MM.1S (cell line): ENCODE results near the gene FAN1.

Experiments
- DNase-seq: peaks from one replicate; pipeline ENCODE4 v3.0.0-alpha.2; 2015
- H2AFZ ChIP-seq: fragments of 300-600 bp; sonication (generic); 2 replicates; pipeline ENCODE4 v1.6.0; 2016; ENCODE audit warnings: antibody characterized with exemption, low read length
- H3F3A ChIP-seq: fragments of 300-600 bp; sonication (generic); 2 replicates; pipeline ENCODE4 v1.6.1; 2016; ENCODE audit warnings: mild to moderate bottlenecking, antibody characterized with exemption, low read length, moderate library complexity, mixed read lengths; ENCODE audit not compliant: insufficient read depth
- H3K27ac ChIP-seq: fragments of 300-600 bp; sonication (generic); 2 replicates; pipeline ENCODE4 v1.5.1; 2016; ENCODE audit warnings: mild to moderate bottlenecking, low read length
- H3K27me3 ChIP-seq: fragments of 300-600 bp; sonication (generic); replicated peaks from 2 replicates; pipeline ENCODE4 v1.6.0; 2016; ENCODE audit warnings: low read length; ENCODE audit not compliant: insufficient read depth
- H3K36me3 ChIP-seq: fragments of 300-600 bp; sonication (generic); replicated peaks from 2 replicates; pipeline ENCODE4 v1.6.1; 2016; ENCODE audit warnings: mild to moderate bottlenecking, low read length, mixed read lengths; ENCODE audit not compliant: insufficient read depth
- H3K4me1 ChIP-seq: fragments of 300-600 bp; sonication (generic); 2 replicates; pipeline ENCODE4 v1.6.1; 2016; ENCODE audit warnings: low read length, mixed read lengths
- H3K4me2 ChIP-seq: fragments of 300-600 bp; sonication (generic); 2 replicates; pipeline ENCODE4 v1.6.0; 2016; ENCODE audit warnings: low read depth, low read length
- H3K4me3 ChIP-seq: fragments of 300-600 bp; sonication (generic); 2 replicates; pipeline ENCODE4 v1.5.1; 2016; ENCODE audit warnings: low read length, mixed read lengths
- H3K79me2 ChIP-seq: fragments of 300-600 bp; sonication (generic); 2 replicates; pipeline ENCODE4 v1.6.1; 2016; ENCODE audit warnings: mixed run types, low read length, mixed read lengths
- H3K9ac ChIP-seq: fragments of 300-600 bp; sonication (generic); 2 replicates; pipeline ENCODE4 v1.6.1; 2016; ENCODE audit warnings: low read length, mixed read lengths
- H3K9me2 ChIP-seq: fragments of 300-600 bp; sonication (generic); replicated peaks from 2 replicates; pipeline ENCODE4 v1.6.1; 2016; ENCODE audit warnings: mild to moderate bottlenecking, low read length, mixed read lengths; ENCODE audit not compliant: insufficient read depth
- H3K9me3 ChIP-seq: fragments of 300-600 bp; sonication (generic); replicated peaks from 2 replicates; pipeline ENCODE4 v1.6.1; 2016; ENCODE audit warnings: mild to moderate bottlenecking, low read length, mixed read lengths; ENCODE audit not compliant: insufficient read depth
- H4K20me1 ChIP-seq: fragments of 300-600 bp; sonication (generic); 2 replicates; pipeline ENCODE4 v1.6.1; 2016; ENCODE audit warnings: mild to moderate bottlenecking, low read length, moderate library complexity, mixed read lengths; ENCODE audit not compliant: insufficient read depth
- EZH2 ChIP-seq: fragments of 300-600 bp; sonication (generic); optimal IDR thresholded peaks from 2 replicates; pipeline ENCODE3; 2017; ENCODE audit warnings: low read depth, mild to moderate bottlenecking, antibody characterized with exemption, low read length, mixed read lengths
- EZH2phosphoT487 ChIP-seq: fragments of 300-600 bp; sonication (generic); IDR thresholded peaks from 2 replicates; pipeline ENCODE4 v1.6.1; 2018; ENCODE audit warnings: antibody characterized with exemption, low read length
- TF ChIP-seq, protein P1 (sequence below): fragments of 300-600 bp; sonication (generic); IDR thresholded peaks from 2 replicates; pipeline ENCODE4 v1.5.1; 2016; ENCODE audit warnings: antibody characterized with exemption, low read length, mixed read lengths

Gene FAN1

GRCh38 chr15:30903497-30904187 is at the start of gene FAN1:
TSS of gene FAN1 (plus strand) at chr15:30903915. CDS start at chr15:30904664, 749 bp downstream.
- Histone ChIP-seq H3K36me3 (0 out of 2 replicates have a peak, but pooled peaks cover 2% of the 10 kb centered on the region), H3K27ac (peak within 1 kb of the TSS; percentile 48; the same call in 1 of the 2 replicates), H3F3A (no peaks in the 10 kb centered on the region; the same call in 1 of the 2 replicates), H3K9me2 (no peaks in the 10 kb centered on the region), H3K4me3 (peak within 1 kb of the TSS; percentile 80), H3K4me2 (peak within 1 kb of the TSS; percentile 55), H3K9me3 (no peaks in the 10 kb centered on the region), H3K9ac (peak within 1 kb of the TSS; percentile 49), H3K27me3 (no peaks in the 10 kb centered on the region), H3K4me1 (no peaks in the 10 kb centered on the region), H4K20me1 (no peaks in the 10 kb centered on the region), H2AFZ (peak within 1 kb of the TSS; percentile 78), H3K79me2 (no peaks in the 10 kb centered on the region)
- peak; percentile 85 for DNase-seq
- TF ChIP-seq EZH2phosphoT487 = no peak
- TF ChIP-seq EZH2 = no peak
- TF ChIP-seq, protein P1, sequence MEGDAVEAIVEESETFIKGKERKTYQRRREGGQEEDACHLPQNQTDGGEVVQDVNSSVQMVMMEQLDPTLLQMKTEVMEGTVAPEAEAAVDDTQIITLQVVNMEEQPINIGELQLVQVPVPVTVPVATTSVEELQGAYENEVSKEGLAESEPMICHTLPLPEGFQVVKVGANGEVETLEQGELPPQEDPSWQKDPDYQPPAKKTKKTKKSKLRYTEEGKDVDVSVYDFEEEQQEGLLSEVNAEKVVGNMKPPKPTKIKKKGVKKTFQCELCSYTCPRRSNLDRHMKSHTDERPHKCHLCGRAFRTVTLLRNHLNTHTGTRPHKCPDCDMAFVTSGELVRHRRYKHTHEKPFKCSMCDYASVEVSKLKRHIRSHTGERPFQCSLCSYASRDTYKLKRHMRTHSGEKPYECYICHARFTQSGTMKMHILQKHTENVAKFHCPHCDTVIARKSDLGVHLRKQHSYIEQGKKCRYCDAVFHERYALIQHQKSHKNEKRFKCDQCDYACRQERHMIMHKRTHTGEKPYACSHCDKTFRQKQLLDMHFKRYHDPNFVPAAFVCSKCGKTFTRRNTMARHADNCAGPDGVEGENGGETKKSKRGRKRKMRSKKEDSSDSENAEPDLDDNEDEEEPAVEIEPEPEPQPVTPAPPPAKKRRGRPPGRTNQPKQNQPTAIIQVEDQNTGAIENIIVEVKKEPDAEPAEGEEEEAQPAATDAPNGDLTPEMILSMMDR = peak; percentile 10; the same call in 1 of the 2 replicates

- no peak for TF ChIP-seq EZH2
- TF ChIP-seq, protein P1 = peak; percentile 64
- H3K9ac ChIP-seq = no peak overlapping the region
- no peaks in the 10 kb centered on the region for H3K79me2 ChIP-seq
- H3K9me2 ChIP-seq = no peaks in the 10 kb centered on the region
- no peaks in the 10 kb centered on the region for H3K4me1 ChIP-seq
- no peak overlapping the region for H3K4me3 ChIP-seq
- no peak overlapping the region for H3K4me2 ChIP-seq
- H3K9me3 ChIP-seq = no peaks in the 10 kb centered on the region
- H3K27ac ChIP-seq = no peak overlapping the region
- H2AFZ ChIP-seq = no peak overlapping the region
- peak; percentile 30 for DNase-seq
- no peaks in the 10 kb centered on the region for H3F3A ChIP-seq
- no peaks in the 10 kb centered on the region for H4K20me1 ChIP-seq
- H3K27me3 ChIP-seq = no peaks in the 10 kb centered on the region
- H3K36me3 ChIP-seq = no peaks in the 10 kb centered on the region
Observed at GRCh38 chr15:30859091-30859874, 44.4 kb upstream of the FAN1 start.

- no peaks in the 10 kb centered on the region for H3K4me1 ChIP-seq
- TF ChIP-seq EZH2 = no peak
- no peak for TF ChIP-seq EZH2phosphoT487
- TF ChIP-seq, protein P1 = no peak
- H2AFZ ChIP-seq = no peak overlapping the region
- no peak for DNase-seq
- H3K9ac ChIP-seq = no peak overlapping the region
- no peaks in the 10 kb centered on the region for H3K27me3 ChIP-seq
- H3K79me2 ChIP-seq = no peaks in the 10 kb centered on the region
- no peaks in the 10 kb centered on the region for H4K20me1 ChIP-seq
- no peak overlapping the region for H3K4me3 ChIP-seq
- H3K36me3 ChIP-seq = no peaks in the 10 kb centered on the region
- no peaks in the 10 kb centered on the region for H3K9me3 ChIP-seq
- H3K9me2 ChIP-seq = no peaks in the 10 kb centered on the region
- H3K27ac ChIP-seq = no peak overlapping the region
- H3F3A ChIP-seq = no peaks in the 10 kb centered on the region
- H3K4me2 ChIP-seq = no peak overlapping the region
Observed at GRCh38 chr15:30865257-30865656, 38.5 kb upstream of the FAN1 start.
